H54 (cell line): ENCODE measurements around the gene CFAP46.
"Not testable (repeated sequence)": the region's sequence is repeated elsewhere in the genome, so short reads cannot be mapped to it uniquely, and the experiment has no call there.

ENCODE experiments used
- DNase-seq: peaks from one replicate; pipeline ENCODE4 v3.0.0; 2011; ENCODE audit warnings: low spot score, mixed read lengths; ENCODE audit not compliant: insufficient read length
- FAIRE-seq: peaks from 3 replicates; lab custom pipeline; 2011; peaks lifted over from hg19 to GRCh38; lab: Jason Lieb, UNC
- POLR2A ChIP-seq: IDR thresholded peaks from 2 replicates; pipeline ENCODE4 v1.6.1; 2011; ENCODE audit warnings: low read depth, mild to moderate bottlenecking, low read length

The CFAP46 gene

DNA sequence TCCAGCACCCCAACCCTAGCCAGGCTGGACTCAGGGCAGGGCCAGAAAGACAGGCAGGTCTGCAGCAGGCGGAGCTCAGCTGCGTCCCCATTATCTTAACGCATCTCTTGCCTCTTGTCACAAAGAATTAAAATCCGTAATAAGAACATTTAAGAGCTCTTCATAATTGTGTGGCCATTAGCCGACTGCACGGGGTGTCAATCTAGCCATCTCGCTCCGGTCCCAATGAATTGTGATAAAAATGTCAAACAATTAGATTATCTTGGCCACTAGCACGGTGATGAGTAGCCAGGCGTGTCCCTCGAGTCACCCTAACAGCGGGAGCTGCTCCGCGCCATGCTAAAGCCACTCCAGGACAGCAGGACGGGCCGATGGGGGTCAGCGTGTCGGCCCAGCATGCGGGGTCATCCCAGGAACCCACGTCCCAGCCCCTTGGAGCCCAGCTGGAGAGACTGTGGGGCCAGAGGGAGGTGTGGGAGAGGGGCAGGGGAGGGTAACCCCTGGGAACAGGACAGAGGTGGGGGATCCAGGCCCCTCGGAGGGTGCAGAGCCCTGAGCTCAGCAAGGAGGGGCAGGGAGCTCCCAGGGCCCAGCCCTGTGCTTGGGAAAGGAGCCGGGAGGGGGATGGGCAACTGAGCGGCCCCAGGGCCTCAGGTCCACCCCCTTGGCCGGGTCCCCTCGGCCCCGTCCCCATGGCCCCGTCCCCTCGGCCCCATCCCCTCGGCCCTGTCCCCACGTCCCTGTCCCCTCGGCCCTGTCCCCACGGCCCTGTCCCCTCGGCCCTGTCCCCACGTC lies 138.8 kb downstream of the CFAP46 start:
- TF ChIP-seq POLR2A: no peak
- FAIRE-seq (no peak), DNase-seq (no peak)

DNA sequence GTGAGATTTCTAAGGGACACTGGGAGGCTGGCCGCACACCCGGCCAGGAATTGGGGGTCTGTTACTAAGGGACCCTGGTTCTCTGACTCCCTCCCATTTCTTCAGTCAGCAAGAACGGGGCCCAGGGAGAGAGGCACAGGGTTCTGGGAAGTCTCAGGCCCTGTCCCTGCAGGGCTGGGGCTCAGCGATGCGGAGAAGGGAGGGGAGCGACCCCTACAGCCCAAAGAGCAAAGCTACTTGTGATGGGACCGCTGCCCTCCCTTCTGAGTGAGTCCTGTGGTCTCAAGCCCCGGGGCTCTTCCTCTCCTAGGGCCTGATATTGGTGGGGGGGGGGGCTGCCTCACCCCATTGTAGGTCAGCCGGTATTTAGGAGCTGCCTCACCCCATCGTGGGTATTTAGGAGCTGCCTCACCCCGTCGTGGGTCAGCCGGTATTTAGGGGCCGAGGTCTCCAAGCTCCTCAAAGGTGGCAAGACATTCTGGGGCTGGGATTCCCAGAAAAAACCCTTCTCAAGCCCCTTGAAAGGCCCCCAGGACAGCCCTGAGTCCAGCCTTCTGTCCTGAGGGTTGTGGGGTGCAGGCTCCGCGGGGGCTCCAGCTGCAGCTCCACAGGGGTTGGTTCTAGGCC lies 139.6 kb downstream of the CFAP46 start:
- TF ChIP-seq POLR2A: no peak
- FAIRE-seq (no peak), DNase-seq (no peak)

- FAIRE-seq: no peak
- TF ChIP-seq POLR2A: no peak
- no peak for DNase-seq
Observed at GRCh38 chr10:132802048-132802447, 140.3 kb downstream of the CFAP46 start.

DNA sequence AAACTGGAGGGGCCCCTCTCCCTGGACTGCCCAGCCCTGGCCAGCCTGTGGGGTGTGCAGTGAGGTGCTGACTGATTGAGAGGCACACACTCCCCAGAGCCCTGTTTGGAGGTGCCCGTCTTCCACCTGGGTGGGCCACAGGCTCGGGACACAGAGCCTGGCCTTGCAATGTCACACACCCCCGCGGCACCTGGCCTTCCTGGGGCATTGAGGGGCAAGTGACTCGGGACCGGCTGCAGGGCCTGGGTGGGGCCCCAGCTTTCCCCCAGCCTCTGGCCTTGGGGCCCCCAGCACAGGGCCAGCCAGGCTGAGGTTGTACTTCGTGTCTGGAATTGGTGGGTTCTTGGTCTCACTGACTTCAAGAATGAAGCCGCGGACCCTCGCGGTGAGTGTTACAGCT lies 142.5 kb downstream of the CFAP46 start:
- no peak for TF ChIP-seq POLR2A
- FAIRE-seq: no peak
- DNase-seq: no peak

DNA sequence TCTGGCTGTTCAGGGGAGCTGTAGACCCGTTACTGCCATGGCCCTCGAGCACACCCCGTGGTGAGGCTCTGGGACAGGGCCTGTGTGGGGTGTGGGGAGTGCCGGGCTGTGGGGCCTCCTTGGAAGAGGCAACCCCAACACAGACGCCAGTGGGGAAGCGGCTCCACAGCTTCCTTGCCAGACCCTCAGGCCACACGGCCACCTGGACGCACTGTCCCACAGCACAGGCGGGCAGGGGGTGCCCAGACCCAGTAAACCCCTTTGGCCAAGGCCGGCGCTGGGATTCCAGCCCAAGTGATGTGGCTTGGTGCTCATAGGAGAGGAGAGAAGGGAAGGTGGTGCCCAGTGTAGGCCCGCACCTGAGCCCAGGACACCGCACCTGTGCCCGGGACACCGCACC lies 143.5 kb downstream of the CFAP46 start:
- DNase-seq (no peak), FAIRE-seq (no peak)
- no peak for TF ChIP-seq POLR2A

DNA sequence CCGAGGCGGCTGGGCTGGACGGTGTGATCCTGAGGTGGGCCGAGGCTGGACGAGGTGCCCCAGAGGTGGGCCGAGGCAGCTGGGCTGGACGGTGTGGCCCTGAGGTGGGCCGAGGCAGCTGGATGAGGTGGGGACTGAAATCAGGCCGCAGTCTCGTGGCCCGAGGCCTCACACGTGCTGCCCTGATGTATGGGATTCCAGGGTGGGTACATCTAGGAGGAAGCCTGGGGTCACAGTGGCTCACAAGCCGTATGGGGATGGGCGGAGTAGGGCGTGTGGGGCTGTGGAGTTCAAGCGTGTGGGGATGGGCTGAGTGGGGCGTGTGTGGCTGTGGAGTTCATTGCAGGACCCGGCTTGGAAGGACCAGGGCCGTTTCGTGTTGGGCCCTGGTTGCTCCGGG lies 144.0 kb downstream of the CFAP46 start:
- TF ChIP-seq POLR2A: no peak
- DNase-seq: no peak
- FAIRE-seq: no peak

DNA sequence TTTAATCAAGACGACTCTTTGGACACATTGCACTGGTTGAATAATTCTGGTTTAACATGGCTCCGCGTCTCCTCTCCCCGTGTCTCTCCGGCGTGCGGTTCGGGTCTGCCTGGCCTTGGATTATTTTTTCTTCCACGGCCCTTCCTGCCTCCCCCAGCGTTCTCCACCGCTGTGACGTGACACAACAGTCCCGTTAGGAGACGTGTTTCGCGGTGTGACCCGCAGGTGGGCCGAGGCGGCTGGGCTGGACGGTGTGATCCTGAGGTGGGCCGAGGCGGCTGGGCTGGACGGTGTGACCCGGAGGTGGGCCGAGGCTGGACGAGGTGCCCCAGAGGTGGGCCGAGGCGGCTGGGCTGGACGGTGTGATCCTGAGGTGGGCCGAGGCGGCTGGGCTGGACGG lies 144.4 kb downstream of the CFAP46 start:
- not testable (repeated sequence) for DNase-seq, FAIRE-seq

DNA sequence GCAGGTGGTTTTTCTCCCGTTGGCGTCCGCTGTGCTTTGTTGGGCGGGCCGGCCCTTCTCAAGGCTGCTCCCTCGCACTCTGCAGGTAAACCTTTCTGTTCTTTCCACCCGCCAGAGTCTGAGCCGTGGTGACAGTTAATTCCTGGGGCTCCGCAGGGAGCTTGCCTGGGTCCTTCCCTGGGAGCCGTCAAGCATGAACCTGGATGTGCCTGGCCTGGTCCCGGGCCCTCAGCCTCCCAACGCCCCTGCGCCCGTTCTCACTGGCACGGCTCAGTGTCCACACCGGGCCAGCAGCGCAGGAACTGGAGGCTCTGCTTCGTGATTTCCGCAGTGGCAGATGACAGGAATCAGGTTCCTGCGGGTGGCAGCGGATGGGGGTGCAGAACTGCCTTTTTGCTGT lies 145.5 kb downstream of the CFAP46 start:
- no peak for TF ChIP-seq POLR2A
- no peak for FAIRE-seq
- DNase-seq: no peak

GRCh38 chr10:132793871-132794849 lies 148.2 kb downstream of the CFAP46 start:
- TF ChIP-seq POLR2A: no peak
- FAIRE-seq (no peak), DNase-seq (no peak)

GRCh38 chr10:132793213-132793612 lies 149.2 kb downstream of the CFAP46 start:
- FAIRE-seq (no peak), DNase-seq (no peak)
- no peak for TF ChIP-seq POLR2A

- DNase-seq: no peak
- no peak for FAIRE-seq
- TF ChIP-seq POLR2A: no peak
Observed at GRCh38 chr10:132792796-132793195, 149.6 kb downstream of the CFAP46 start.

DNA sequence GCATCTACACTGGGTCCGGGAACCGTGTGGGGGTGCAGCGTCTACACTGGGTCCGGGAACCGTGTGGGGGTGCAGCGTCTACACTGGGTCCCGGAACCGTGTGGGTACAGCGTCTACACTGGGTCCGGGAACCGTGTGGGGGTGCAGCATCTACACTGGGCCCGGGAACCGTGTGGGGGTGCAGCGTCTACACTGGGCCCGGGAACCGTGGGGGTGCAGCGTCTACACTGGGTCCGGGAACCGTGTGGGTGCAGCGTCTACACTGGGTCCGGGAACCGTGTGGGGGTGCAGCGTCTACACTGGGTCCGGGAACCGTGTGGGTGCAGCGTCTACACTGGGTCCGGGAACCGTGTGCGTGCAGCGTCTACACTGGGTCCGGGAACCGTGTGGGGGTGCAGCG lies 150.3 kb downstream of the CFAP46 start:
- FAIRE-seq, DNase-seq: not testable (repeated sequence)

DNA sequence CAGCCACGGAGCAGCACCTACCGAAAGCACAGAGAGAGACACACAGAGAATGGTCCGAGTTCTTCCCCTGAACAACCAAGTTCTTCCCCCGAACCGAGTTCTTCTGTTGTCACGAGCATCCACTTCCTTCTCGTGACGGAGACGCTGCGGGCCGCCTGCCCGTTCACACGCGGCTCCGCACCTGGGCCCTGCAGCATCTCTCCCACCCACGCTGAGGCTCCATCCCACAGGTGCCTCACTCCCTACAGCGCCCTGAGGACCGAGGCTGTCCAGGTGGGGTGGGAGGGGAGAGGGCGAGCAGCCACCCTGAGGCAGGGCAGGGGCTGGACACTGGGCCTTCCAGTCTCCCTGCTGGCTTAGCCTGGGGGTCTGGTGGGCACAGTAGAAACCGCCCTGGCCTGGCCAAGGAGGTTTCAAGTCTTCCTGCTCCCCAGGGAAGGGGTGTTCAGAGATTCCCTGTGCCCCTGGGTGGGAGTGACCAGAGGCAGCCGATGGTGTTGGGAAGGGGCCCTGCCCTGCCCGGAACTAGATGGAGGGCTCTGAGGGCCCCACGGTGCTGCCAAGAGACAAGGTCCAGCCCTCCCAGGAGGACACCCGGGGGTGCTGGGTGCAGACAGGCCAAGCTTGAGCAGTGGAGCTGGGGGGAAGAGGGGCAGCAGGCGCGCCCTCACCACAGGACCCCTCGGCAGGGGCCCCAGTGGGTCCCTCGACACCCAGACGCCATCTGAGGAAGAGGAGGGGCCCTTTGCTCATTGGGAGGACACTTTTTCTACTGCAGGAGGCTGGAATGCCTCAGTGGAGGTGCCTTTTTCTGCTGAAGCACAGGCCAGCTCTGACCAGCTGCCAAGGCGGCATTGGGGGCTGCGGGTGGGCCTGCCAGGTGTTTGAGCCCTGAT lies 151.2 kb downstream of the CFAP46 start:
- no peak for TF ChIP-seq POLR2A
- DNase-seq (no peak), FAIRE-seq (no peak)
